Left cardiac atrium (tissue), 4 donors: ENCODE results near the gene RAP1GDS1. TPM values are rescaled to one million over a fixed set of nuclear protein-coding genes. Genes with fewer than 3 reads are reported as not detected.
"Not testable (repeated sequence)": the region's sequence is repeated elsewhere in the genome, so short reads cannot be mapped to it uniquely, and the experiment has no call there.

Source experiments
- ATAC-seq, 2 donors: fragments of 200-7000 bp; cut with Tn5 transposase; one replicate each; pipeline ENCODE4 v1.9.1; 2020; ENCODE audit warnings: mild to moderate bottlenecking in 2 of 2, moderate library complexity in 2 of 2
- DNase-seq: peaks from one replicate; pipeline ENCODE4 v3.0.0-alpha.2; 2020
- intact Hi-C, 2 donors: fragments of 100-400 bp; cut with DNase I; formaldehyde crosslinking; loops; one replicate each; pipeline versions ENCODE4 v1.14.1 to v1.15.1; 2022 to 2023
- total RNA-seq, 2 donors: library from RNA; stranded (reverse); fragmentation: NEBNext Ultra II Directional; extraction: Animal tissue kit (Norgen Biotek cat#: 25700); gene quantifications; one replicate each; pipeline ENCODE4 v1.2.1, GENCODE V29; 2021
- donor health status: DM: no; HTN: yes; CAD: no.
- donor health status: DM: no; HTN: yes; CAD: no; lungs with severe emphysema.
- donor health status: DM: yes; HTN: yes; CAD: no.
- donor health status: Dilated cardiomyopathy.

The RAP1GDS1 gene
- total RNA-seq, 2 donors from 2014 or later, result 16.0 to 16.1 TPM

- intact Hi-C loops, result loop anchor here in 1 of 2 donors (10.0 kb wide), 2 partner anchors 382 to 592 kb away; no protein-coding TSS in a partner anchor
- DNase-seq, result no peak
- no peak for ATAC-seq
Measured at GRCh38 chr4:98462487-98462886, 201.3 kb downstream of the RAP1GDS1 start.

- no peak for DNase-seq
- intact Hi-C loops, result loop anchor here in 1 of 2 donors (10.0 kb wide), 2 partner anchors 378 to 588 kb away; no protein-coding TSS in a partner anchor
- no peak for ATAC-seq
Measured at GRCh38 chr4:98466868-98467599, 205.8 kb downstream of the RAP1GDS1 start.

- ATAC-seq, result peak; percentile 90 to 95
- peak; percentile 73 for DNase-seq
- intact Hi-C loops, result loop anchor here in 1 of 2 donors (10.0 kb wide), 2 partner anchors 377 to 587 kb away; no protein-coding TSS in a partner anchor
Measured at GRCh38 chr4:98467627-98468072, 206.5 kb downstream of the RAP1GDS1 start.

- intact Hi-C loops, result loop anchor here in 1 of 2 donors (10.0 kb wide), 2 partner anchors 376 to 586 kb away; no protein-coding TSS in a partner anchor
- DNase-seq, result peak; percentile 53
- peak in 1 of 2 donors; percentile 50 for ATAC-seq
Measured at GRCh38 chr4:98468709-98469108, 207.5 kb downstream of the RAP1GDS1 start.

- DNase-seq (no peak), ATAC-seq (no peak)
- intact Hi-C loops, result loop anchor here in 1 of 2 donors (10.0 kb wide), 3 partner anchors 195 to 585 kb away; no protein-coding TSS in a partner anchor
Measured at GRCh38 chr4:98469771-98470170, 208.6 kb downstream of the RAP1GDS1 start.

- DNase-seq (no peak), ATAC-seq (no peak)
- intact Hi-C loops, result loop anchor here in 1 of 2 donors (10.0 kb wide), 1 partner anchor 194 kb away; no protein-coding TSS in a partner anchor
Measured at GRCh38 chr4:98470366-98470765, 209.2 kb downstream of the RAP1GDS1 start.

- DNase-seq, result no peak
- intact Hi-C loops, result loop anchor here in 1 of 2 donors (10.0 kb wide), 1 partner anchor 194 kb away; no protein-coding TSS in a partner anchor
- no peak for ATAC-seq
Measured at GRCh38 chr4:98470831-98471230, 209.6 kb downstream of the RAP1GDS1 start.

- DNase-seq (no peak), ATAC-seq (no peak)
- intact Hi-C loops, result loop anchor here in 1 of 2 donors (10.0 kb wide), 1 partner anchor 192 kb away; no protein-coding TSS in a partner anchor
Measured at GRCh38 chr4:98473046-98473445, 211.9 kb downstream of the RAP1GDS1 start.

GRCh38 chr4:98474408-98474844 is 213.2 kb downstream of the RAP1GDS1 start:
- no peak for ATAC-seq
- no peak for DNase-seq
- intact Hi-C loops, result loop anchor here in 1 of 2 donors (10.0 kb wide), 1 partner anchor 190 kb away; no protein-coding TSS in a partner anchor

GRCh38 chr4:98476891-98477290 is 215.7 kb downstream of the RAP1GDS1 start:
- ATAC-seq, result no peak
- DNase-seq, result no peak
- intact Hi-C loops, result loop anchor here in 1 of 2 donors (10.0 kb wide), 1 partner anchor 188 kb away; no protein-coding TSS in a partner anchor

GRCh38 chr4:98479590-98479989 is 218.4 kb downstream of the RAP1GDS1 start:
- DNase-seq, ATAC-seq: not testable (repeated sequence)
- intact Hi-C loops, result loop anchor here in 1 of 2 donors (10.0 kb wide), 1 partner anchor 185 kb away; no protein-coding TSS in a partner anchor

- DNase-seq (no peak), ATAC-seq (no peak)
Measured at GRCh38 chr4:98480535-98480934, 219.4 kb downstream of the RAP1GDS1 start.

GRCh38 chr4:98481167-98481566 is 220.0 kb downstream of the RAP1GDS1 start:
- DNase-seq, result no peak
- peak; percentile 55 to 58 for ATAC-seq
- intact Hi-C loops, result no loop called here

More at GRCh38 chr4:98480535-98480934, 219.4 kb downstream of the RAP1GDS1 start:
- intact Hi-C loops, result no loop called here

GRCh38 chr4:98482503-98482846 is 221.3 kb downstream of the RAP1GDS1 start:
- intact Hi-C loops, result no loop called here
- no peak for ATAC-seq
- DNase-seq, result no peak

GRCh38 chr4:98482847-98483806 is 221.9 kb downstream of the RAP1GDS1 start:
- intact Hi-C loops, result no loop called here
- ATAC-seq (no peak), DNase-seq (no peak)

GRCh38 chr4:98484031-98484430 is 222.8 kb downstream of the RAP1GDS1 start:
- DNase-seq (no peak), ATAC-seq (no peak)
- intact Hi-C loops, result no loop called here

- ATAC-seq, result no peak
Measured at GRCh38 chr4:98485816-98486345, 224.7 kb downstream of the RAP1GDS1 start.

GRCh38 chr4:98490251-98490650 is 229.1 kb downstream of the RAP1GDS1 start:
- ATAC-seq (no peak), DNase-seq (no peak)
- intact Hi-C loops, result no loop called here

More at GRCh38 chr4:98485816-98486345, 224.7 kb downstream of the RAP1GDS1 start:
- intact Hi-C loops, result no loop called here
- no peak for DNase-seq
